ENCODE results near the gene HSPA4. TPM values are rescaled to one million over a fixed set of nuclear protein-coding genes. Genes with fewer than 3 reads are reported as not detected.

Gene HSPA4
- total and polyA plus RNA-seq, 2 of the 13 experiments (the other 11 are each of a cell fraction or from before 2014, with no cell fraction given), result 36.6 to 231 TPM

- no peak for TF ChIP-seq ZNF503 (CRISPR knock-in tag; IDR thresholded peaks at IDR 0.05)
- TF ChIP-seq CBX2 (IDR thresholded peaks at IDR 0.05; ENCODE audit: low read depth, low read length), result no peak
- TF ChIP-seq CBX2 (CRISPR knock-in tag; IDR thresholded peaks at IDR 0.05; ENCODE audit: low read depth), result no peak
- TF ChIP-seq NFKBIZ (CRISPR knock-in tag; IDR thresholded peaks at IDR 0.05), result no peak
- peak; percentile 75 for TF ChIP-seq ELF1 (CRISPR knock-in tag; IDR thresholded peaks at IDR 0.05)
- TF ChIP-seq MYC (CRISPR knock-in tag; IDR thresholded peaks at IDR 0.05; ENCODE audit: borderline replicate concordance), result peak; percentile 75
- peak; percentile 46; the same call in 1 of the 2 replicates for TF ChIP-seq PITX1 (CRISPR knock-in tag; IDR thresholded peaks at IDR 0.05)
- no peak for TF ChIP-seq ZNF749 (CRISPR knock-in tag; IDR thresholded peaks at IDR 0.05; ENCODE audit: borderline replicate concordance)
- TF ChIP-seq ZNF446 (CRISPR knock-in tag; IDR thresholded peaks at IDR 0.05), result peak; percentile 57; the same call in 1 of the 2 replicates
- TF ChIP-seq SUZ12 (IDR thresholded peaks at IDR 0.05; ENCODE audit: low read depth, low read length), result no peak
- peak; percentile 26; the same call in 1 of the 2 replicates for TF ChIP-seq IRF2 (CRISPR knock-in tag; IDR thresholded peaks at IDR 0.05)
- no peak for TF ChIP-seq ZNF781 (CRISPR knock-in tag; IDR thresholded peaks at IDR 0.05; ENCODE audit: borderline replicate concordance, not compliant biosample characterization)
- TF ChIP-seq GABPA (IDR thresholded peaks at IDR 0.05; ENCODE audit: low read depth, low read length), result peak; percentile 30; the same call in 1 of the 2 replicates
- peak; percentile 62 for TF ChIP-seq GABPA (CRISPR knock-in tag; IDR thresholded peaks at IDR 0.05; ENCODE audit: low read depth)
- TF ChIP-seq RBM22 (optimal IDR thresholded peaks at IDR 0.05; ENCODE audit: low read length), result peak; percentile 22
- TF ChIP-seq HOXA3 (CRISPR knock-in tag; IDR thresholded peaks at IDR 0.05), result peak; percentile 45
- peak; percentile 8; the same call in 1 of the 2 replicates for TF ChIP-seq ARID4A (CRISPR knock-in tag; IDR thresholded peaks at IDR 0.05; ENCODE audit: borderline replicate concordance)
- 0 out of 2 replicates have a peak, but pooled peaks have one; percentile 1 for TF ChIP-seq ZNF800 (CRISPR knock-in tag; IDR thresholded peaks at IDR 0.05)
- TF ChIP-seq MEIS2 (CRISPR knock-in tag; IDR thresholded peaks at IDR 0.05), result peak; percentile 45; the same call in 1 of the 2 replicates
- TF ChIP-seq ARNTL (CRISPR knock-in tag; IDR thresholded peaks at IDR 0.05), result peak; percentile 48; the same call in 1 of the 2 replicates
- 0 out of 2 replicates have a peak, but pooled peaks have one; percentile 26 for TF ChIP-seq SRY (CRISPR knock-in tag; IDR thresholded peaks at IDR 0.05)
- no peak for TF ChIP-seq KDM6A (CRISPR knock-in tag; IDR thresholded peaks at IDR 0.05; ENCODE audit: low read depth)
- peak; percentile 61; the same call in 1 of the 2 replicates for TF ChIP-seq POLR2G (IDR thresholded peaks at IDR 0.05; ENCODE audit: low read depth, low read length)
Measured at GRCh38 chr5:133052317-133053175, 733 bp downstream of the HSPA4 start (continued).
